ENCODE data around the gene CDC14A. TPM values are rescaled to one million over a fixed set of nuclear protein-coding genes. Genes with fewer than 3 reads are reported as not detected.

The CDC14A gene
- total and polyA plus RNA-seq, 11 donors = 1.7 to 8.8 (median 3.5) TPM

- H3K36me3 ChIP-seq = peaks cover 0 to 4% (median 0%) of the 10 kb centered on the region in 9 donors
- H3K4me3 ChIP-seq = no peak overlapping the region
- H3K27me3 ChIP-seq = no peaks in the 10 kb centered on the region
- TF ChIP-seq POLR2A (IDR thresholded peaks at IDR 0.05) = no peak
- TF ChIP-seq CTCF (IDR thresholded peaks at IDR 0.05) = no peak
- no peaks in the 10 kb centered on the region for H3K9me3 ChIP-seq
- H3K4me1 ChIP-seq = peaks cover 0 to 26% (median 0%) of the 10 kb centered on the region in 12 donors
- no peak for DNase-seq
- ATAC-seq = no peak
- intact Hi-C loops (cut with DNase I) = no loop called here
- H3K27ac ChIP-seq = no peak overlapping the region
Observed at GRCh38 chr1:100383743-100384405, 31.6 kb downstream of the CDC14A start.

GRCh38 chr1:100387209-100387608 lies 34.9 kb downstream of the CDC14A start:
- ATAC-seq = no peak
- intact Hi-C loops (cut with DNase I) = no loop called here
- Histone ChIP-seq H3K9me3 (no peaks in the 10 kb centered on the region), H3K36me3 (peaks cover 0 to 18% (median 3%) of the 10 kb centered on the region in 9 donors), H3K4me1 (peaks cover 0 to 30% (median 0%) of the 10 kb centered on the region in 12 donors), H3K27ac (peak overlapping the region; percentile 3 to 70 (median 56)), H3K27me3 (no peaks in the 10 kb centered on the region), H3K4me3 (peak overlapping the region in 7 of 12 donors; percentile 2 to 39 (median 23))
- peak in 1 of 5 donors; percentile 17 for DNase-seq
- 35 to 43% (median 39%) methylated on average over 5 of the region's 5 CpGs for WGBS, 4 donors
- TF ChIP-seq POLR2A (IDR thresholded peaks at IDR 0.05) (no peak), CTCF (IDR thresholded peaks at IDR 0.05) (no peak)

- WGBS, 4 donors = 58 to 61% (median 58%) methylated on average over 4 of the region's 4 CpGs
- Histone ChIP-seq H3K4me3 (peak overlapping the region in 7 of 12 donors; percentile 2 to 39 (median 23)), H3K27ac (peak overlapping the region; percentile 3 to 70 (median 56)), H3K4me1 (peaks cover 0 to 33% (median 0%) of the 10 kb centered on the region in 12 donors), H3K9me3 (no peaks in the 10 kb centered on the region), H3K36me3 (peaks cover 0 to 18% (median 3%) of the 10 kb centered on the region in 9 donors), H3K27me3 (no peaks in the 10 kb centered on the region)
- intact Hi-C loops (cut with DNase I) = no loop called here
- ATAC-seq = no peak
- no peak for DNase-seq
- TF ChIP-seq POLR2A (IDR thresholded peaks at IDR 0.05) = no peak
- TF ChIP-seq CTCF (IDR thresholded peaks at IDR 0.05) = no peak
Observed at GRCh38 chr1:100387657-100388350, 35.5 kb downstream of the CDC14A start.

GRCh38 chr1:100390531-100390930 lies 38.2 kb downstream of the CDC14A start:
- Histone ChIP-seq H3K27me3 (no peaks in the 10 kb centered on the region), H3K9me3 (no peaks in the 10 kb centered on the region), H3K4me1 (peaks cover 0 to 48% (median 4%) of the 10 kb centered on the region in 12 donors), H3K4me3 (no peak overlapping the region), H3K36me3 (peaks cover 0 to 25% (median 5%) of the 10 kb centered on the region in 9 donors), H3K27ac (no peak overlapping the region)
- intact Hi-C loops (cut with DNase I) = no loop called here
- TF ChIP-seq CTCF (IDR thresholded peaks at IDR 0.05) = no peak
- ATAC-seq (no peak), DNase-seq (no peak)
- 78 to 99% (median 96%) methylated on average over 2 of the region's 2 CpGs for WGBS, 4 donors

Measured in heart left ventricle (tissue), 16 donors.